K562 (cell line): ENCODE data around the gene RAVER2. TPM values are rescaled to one million over a fixed set of nuclear protein-coding genes. Genes with fewer than 3 reads are reported as not detected.

Experiments used
- CGGBP1 ChIP-seq: fragments of 250-450 bp; sonication (Bioruptor Pico); IDR thresholded peaks from 2 replicates; pipeline ENCODE4 v1.9.0; 2021; ENCODE audit warnings: mild to moderate bottlenecking
- DLX4 ChIP-seq: fragments of 250-450 bp; sonication (Bioruptor Pico); IDR thresholded peaks from 2 replicates; pipeline ENCODE4 v1.6.1; 2021; ENCODE audit warnings: mild to moderate bottlenecking
- RNF219 ChIP-seq: fragments of 250-450 bp; sonication (Bioruptor Pico); IDR thresholded peaks from 2 replicates; pipeline ENCODE4 v1.5.0; 2022; ENCODE audit warnings: mild to moderate bottlenecking
- ZNF280B ChIP-seq: fragments of 250-450 bp; sonication (Bioruptor Pico); IDR thresholded peaks from 2 replicates; pipeline ENCODE4 v1.5.1; 2021; ENCODE audit warnings: mild to moderate bottlenecking
- ZNF76 ChIP-seq: fragments of 250-450 bp; sonication (Bioruptor Pico); IDR thresholded peaks from 2 replicates; pipeline ENCODE4 v1.4.0; 2020; ENCODE audit warnings: mild to moderate bottlenecking, moderate library complexity, borderline replicate concordance
- polyA plus RNA-seq, 8 experiments: library from polyadenylated mRNA; depleted of rRNA in 4 of 8; stranded (reverse) in 5 of 8; unstranded in 3 of 8; fragments of >200 nt; fragmentation: Nextera tagmentation in 2 of 8; fragmentation: Illumina TruSeq in 1 of 8; extraction: Ambion mirVana in 2 of 8; extraction: Trizol in 1 of 8; gene quantifications; 2 replicates each; pipeline versions ENCODE4 v1.2.1 to v1.2.3, GENCODE V29; 2011 to 2014; ENCODE audit warnings: inconsistent platforms in 1 of 8, missing spikeins in 1 of 8
- total RNA-seq, 7 experiments: library from RNA; depleted of rRNA in 6 of 7; stranded (reverse); fragments of >200 nt in 6 of 7; fragmentation: Illumina TruSeq in 2 of 7; extraction: Trizol in 2 of 7; gene quantifications; 2 replicates each; pipeline versions ENCODE4 v1.2.1 to v1.2.3, GENCODE V29; 2011 to 2021; ENCODE audit warnings: low replicate concordance in 1 of 7

The RAVER2 gene
- total and polyA plus RNA-seq, 9 of the 15 experiments (the other 6 are each of a cell fraction or from before 2014, with no cell fraction given), result 1.8 to 6.1 (median 4.4) TPM

GRCh38 chr1:64745181-64745985 is 508 bp downstream of the RAVER2 start (continued):
- TF ChIP-seq CGGBP1 (CRISPR knock-in tag) (no peak), ZNF76 (no peak), RNF219 (CRISPR knock-in tag) (no peak), ZNF280B (CRISPR knock-in tag) (no peak), DLX4 (no peak)
